Ureter (tissue), 1 donor: ENCODE measurements around the gene RAPGEF1. TPM values are rescaled to one million over a fixed set of nuclear protein-coding genes. Genes with fewer than 3 reads are reported as not detected.
"Not testable (repeated sequence)": the region's sequence is repeated elsewhere in the genome, so short reads cannot be mapped to it uniquely, and the experiment has no call there.

Source experiments
- DNase-seq: peaks from one replicate; pipeline ENCODE4 v3.0.0-alpha.2; 2020; ENCODE audit warnings: low spot score
- total RNA-seq: library from RNA; stranded (reverse); gene quantifications from one replicate; pipeline ENCODE4 v1.2.4, GENCODE V29; 2023
- donor health status: DM: yes; HTN: yes; CAD: no.

Gene RAPGEF1
- total RNA-seq, 1 donor from 2014 or later = 64.9 TPM

DNA sequence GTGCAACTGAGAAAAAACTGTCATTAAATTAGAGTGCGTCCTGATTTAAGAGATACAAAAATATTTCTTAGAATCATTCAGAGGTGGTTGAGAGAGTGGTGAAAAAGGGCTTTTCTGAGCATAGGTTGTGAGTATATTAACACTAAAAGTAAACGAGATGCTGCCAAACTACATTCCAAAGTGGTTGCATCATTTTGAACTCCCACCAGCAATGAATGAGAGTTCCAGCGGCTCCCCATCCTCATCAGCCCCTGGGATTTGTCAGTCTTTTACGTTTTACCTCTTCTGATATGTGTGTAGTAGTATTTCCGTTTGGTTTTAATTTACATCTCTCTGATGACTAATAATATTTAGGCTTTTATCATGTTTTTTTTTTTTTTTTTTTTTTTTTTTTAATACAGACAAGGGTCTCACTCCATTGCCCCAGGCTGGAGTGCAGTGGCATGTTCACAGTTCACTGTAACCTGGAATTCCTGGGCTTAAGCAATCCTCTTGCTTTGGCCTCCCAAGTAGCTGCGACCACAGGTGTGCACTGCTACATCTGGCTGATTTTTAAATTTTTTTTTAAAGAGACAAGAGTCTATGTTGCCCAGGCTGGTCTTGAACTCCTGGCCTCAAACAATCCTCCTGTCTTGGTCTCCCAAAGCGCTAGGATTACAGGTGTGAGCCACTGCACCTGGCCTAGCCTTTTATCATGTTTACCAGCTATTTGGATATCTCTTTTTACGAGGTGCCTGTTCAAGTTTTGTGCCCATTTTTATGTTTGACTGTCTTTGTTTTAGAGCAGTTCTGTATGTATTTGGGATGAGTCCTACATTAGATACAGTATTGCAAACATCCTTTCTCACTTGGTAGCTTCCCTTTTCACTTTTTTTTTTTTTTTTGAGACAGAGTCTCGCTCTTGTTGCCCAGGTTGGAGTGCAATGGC, 177.6 kb downstream of the RAPGEF1 start:
- no peak for DNase-seq

DNA sequence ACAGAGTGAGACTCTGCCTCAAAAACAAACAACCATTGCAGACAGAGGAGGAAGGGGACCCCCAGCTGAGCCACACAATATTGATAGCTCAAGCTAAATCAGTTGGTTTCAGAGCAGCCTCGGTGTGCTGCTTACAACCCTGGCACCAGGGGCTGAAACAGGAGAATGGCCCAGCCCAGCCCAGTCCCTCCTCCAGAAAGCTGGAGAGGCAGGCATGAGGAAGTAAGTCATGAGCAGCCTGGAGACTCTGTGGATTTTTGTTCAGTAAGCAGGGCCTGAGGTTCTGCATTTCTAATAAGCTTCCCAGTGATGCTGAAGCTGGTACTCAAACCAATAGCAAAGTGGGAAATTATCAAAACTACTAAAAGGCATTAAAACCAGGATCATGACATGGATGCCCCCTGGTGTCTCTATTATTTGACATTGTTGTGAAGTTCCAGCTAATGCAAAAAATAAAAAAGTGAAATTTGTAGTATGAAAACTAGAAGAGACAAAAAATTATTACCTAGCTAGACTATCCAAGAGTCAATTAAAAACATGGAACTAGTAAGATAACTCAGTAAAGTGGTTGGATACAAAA, 180.4 kb downstream of the RAPGEF1 start:
- DNase-seq = no peak

DNA sequence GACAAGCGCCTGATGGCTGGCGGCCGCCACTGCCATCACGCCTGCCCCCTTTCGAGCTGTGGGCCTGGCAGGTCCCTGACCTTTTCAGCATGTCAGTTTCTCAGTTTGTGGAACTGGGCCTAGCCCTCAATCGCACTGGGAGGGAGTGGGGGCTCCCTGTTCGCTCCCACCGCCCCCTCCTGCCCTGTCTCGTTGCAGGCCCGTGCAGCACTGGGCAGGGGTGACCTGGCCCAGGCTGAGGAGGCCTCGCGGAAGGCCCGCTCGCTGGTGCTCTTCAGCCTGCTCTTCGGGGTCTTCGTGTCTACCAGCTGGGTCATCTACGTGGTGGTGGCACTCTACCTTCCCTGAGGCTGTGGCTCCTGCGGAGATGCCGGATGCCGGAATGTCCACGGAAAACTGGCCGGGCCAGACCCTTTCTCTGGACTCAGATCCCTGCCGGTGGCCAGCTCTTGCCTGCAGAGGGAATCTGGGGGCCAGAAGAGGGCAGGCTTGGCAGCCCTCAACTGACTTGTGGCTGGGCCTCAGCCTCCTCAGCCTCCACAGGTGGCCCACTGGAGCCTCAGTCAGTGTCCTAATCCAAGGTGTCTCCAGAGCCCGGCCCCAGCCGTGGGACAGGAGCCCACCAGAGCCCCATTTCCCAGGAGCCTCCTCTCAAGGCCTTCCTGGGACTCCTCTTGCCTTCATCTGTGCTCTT, 181.9 kb downstream of the RAPGEF1 start:
- no peak for DNase-seq

DNA sequence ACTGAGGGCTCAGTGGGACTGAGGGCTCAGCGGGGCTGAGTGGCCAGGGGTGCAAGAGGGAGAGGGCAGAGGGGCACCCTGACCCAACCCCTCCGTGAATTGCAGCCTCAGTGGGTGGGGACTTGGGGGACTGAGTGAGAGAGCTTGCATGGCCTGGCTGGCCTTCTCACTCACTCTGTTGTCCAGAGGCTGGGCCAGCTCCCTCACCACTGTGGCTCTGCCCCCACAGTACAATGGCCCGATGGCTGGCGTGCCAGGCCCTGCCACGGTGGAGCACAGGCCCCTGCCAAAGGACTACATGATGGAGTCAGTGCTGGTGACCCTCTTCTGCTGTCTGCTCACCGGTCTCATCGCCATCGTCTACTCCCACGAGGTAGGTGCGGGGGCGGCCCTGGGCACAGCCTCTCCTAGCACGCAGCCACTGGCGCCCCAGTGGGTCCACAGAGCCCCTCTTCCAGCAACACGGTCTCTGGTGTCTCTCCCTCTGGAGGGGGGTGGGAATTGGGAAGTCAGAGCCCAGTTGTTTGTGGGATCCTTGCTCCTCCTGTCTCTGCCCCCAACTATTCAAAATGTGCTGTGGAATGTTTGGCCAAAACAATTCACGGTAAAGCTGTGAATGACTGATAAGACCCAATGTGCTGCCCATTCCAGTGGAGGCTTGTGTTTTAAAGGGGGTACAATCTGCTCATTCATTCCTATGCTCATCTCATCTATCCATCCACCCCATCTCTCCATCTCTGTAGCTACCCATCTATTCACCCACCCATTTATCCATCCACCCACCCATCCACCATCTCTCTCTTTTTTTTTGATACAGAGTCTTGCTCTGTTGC, 183.8 kb downstream of the RAPGEF1 start:
- no peak for DNase-seq

DNA sequence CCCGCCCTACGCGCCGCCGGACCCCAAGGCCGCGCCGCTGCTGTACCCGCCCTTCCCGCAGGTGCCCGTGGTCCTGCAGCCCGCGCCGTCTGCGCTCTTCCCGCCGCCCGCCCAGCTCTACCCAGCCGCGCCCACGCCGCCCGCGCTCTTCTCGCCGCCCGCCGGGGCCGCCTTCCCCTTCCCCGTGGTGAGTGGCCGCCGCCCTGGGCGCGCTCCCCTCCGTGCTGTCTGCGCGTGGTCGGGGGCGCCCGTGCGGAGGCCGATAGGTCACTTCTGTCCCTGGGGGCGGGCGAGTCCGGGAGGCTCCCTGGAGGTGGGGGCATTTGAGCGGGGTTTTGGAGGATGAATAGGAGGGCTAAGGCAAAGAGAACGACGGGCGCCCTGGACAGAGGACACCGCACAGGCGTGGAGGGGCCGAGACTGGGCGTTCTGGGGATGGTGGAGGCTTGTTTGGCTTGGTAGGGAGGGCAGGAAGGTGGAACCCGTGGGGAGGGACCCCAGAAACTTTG, 185.0 kb downstream of the RAPGEF1 start:
- DNase-seq = no peak

DNA sequence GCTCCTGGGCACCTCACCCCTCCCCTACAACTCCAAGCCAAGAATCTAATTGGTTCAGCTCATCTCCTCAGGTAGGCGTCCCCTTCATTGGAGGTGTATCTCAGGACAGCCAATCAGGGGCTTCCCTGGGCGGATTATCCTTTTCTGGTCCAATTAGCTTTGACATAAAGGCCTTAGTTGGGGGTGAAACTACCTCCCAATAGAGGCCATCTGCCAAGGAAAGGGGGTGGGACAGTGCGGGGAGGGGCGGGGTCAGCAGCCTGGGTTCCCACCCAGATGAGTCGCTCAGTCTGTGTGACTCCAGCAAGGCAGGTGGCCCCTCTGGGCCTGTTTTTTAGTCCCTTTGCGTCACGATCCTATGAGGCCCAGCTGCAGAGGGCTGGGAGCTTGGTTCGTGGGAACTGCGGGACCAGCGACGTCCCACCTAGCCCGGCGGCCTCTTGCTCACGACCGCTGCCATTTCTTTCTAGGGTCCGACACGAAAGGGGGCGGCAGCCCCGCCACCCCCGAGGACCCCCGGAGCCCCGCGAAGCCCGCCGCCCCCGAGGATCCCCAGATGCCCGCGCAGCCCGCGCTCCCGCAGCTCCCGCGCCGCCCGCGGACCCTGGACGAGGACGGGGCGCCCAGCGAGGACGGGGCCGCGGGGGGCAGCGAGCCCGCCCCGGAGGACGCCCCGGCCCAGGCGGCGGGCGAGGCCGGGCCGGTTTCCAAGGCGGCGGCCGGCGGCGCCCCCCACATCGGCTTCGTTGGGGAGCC, 185.6 kb downstream of the RAPGEF1 start:
- DNase-seq = no peak

DNA sequence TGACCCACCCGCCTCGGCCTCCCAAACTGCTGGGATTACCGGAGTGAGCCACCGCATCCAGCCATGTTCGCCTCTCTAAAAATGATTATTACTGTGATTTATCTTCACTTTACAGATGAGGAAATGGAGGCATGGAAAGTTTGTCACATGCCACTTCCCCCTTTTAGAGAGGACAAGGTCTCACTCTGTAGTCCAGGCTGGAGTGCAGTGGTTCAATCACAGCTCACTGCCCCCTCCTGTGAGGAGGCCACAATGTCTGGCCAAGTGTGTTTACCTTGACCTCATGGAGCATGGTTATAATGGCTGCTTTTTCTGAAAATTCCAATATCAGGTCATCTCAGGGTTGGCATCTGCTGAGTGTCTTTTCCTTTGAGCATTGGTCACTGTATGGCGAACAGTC, 187.8 kb downstream of the RAPGEF1 start:
- DNase-seq = no peak

DNA sequence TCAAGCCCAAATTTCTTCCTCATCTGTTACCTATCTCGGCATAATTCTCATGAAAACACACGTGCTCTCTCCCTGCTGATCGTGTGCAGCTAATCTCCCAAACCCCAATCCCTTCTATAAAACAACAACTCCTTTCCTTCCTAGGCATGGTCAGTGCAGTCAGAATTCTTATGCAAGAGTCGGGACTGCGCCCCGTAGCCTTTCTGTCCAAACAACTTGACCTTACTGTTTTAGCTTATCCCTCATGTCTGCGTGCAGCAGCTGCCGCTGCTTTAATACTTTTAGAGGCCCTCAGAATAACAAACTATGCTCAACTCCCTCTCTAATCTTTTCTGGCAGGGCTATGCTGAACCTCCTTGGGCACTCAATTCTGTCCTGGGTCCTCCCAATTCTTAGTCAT, 189.4 kb downstream of the RAPGEF1 start:
- not testable (repeated sequence) for DNase-seq

DNA sequence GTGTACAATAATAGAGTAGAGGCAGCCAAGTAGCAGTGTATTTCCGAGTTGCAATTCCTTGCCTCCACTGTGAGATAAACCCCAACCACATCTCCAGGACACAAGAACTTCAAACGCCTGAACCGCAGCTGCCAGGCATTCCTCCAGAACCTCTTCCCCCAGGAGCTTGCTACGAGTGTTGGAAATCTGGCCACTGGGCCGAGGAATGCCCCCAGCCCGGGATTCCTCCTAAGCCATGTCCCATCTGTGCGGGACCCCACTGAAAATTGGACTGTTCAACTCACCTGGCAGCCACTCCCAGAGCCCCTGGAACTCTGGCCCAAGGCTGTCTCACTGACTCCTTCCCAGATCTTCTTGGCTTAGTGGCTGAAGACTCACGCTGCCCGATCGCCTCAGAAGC, 190.7 kb downstream of the RAPGEF1 start:
- not testable (repeated sequence) for DNase-seq

DNA sequence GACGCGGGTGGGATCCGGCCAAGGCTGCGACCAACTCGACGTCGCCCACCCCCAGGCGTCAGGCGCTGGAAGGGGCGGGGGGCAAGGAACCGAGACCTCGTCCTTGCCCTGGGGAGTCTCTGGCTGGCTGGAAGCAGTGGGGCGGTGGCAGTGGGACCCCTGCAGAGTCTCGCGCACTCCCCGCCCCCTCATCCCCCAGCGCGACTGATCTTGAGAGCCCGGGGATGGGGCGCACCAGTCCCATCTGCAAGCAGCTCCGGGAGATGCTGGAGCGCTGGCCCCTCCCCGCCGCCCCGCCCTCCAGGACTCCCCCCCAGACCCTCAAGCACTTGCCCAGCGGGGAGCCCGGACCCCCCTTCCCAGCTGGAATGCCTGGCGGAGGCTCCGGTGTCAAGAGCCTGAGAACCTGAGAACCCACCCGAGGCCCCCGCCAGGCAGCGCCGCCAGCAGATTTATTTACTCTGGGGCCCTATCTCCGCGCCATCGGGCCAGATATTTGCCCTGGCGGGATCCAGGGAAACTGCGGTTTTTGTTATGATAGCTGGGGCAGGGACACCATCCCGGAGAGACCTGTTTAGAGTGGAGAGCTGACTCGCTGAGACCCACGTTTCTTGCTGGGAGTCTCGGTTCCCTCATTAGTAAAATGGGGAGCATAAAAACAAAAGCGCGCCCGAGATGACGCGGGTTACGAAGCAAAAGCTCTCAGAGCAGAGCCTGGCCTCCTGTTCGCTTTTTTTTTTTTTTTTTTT, 193.4 kb downstream of the RAPGEF1 start:
- no peak for DNase-seq

DNA sequence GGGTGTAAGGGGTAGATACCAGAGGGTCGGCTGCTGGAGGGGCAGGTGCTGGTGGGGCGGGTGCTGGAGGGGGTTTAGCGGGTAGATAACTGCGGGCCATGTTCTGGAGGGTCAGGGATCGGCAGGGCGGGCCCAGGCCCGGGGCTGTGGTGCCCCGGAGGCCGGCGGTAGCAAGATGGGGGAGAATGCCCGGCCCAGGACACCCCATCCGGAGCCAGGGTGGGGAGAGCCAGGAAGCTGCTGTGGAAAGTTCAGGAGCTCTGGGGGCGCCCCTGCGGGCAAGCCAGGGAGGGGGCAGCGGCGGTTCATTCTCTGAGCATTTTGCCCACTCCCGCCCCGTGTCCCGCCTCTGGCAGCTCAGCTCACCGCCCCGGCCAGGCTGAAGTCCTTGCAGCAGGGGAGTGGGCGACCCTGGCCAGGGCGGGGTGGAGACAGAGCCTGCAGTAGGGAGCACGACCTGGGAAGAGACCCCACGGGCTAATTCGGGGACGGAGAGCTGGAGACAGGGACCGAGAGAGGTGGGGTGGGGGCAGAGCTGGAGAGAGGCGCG, 194.0 kb downstream of the RAPGEF1 start:
- DNase-seq = no peak

DNA sequence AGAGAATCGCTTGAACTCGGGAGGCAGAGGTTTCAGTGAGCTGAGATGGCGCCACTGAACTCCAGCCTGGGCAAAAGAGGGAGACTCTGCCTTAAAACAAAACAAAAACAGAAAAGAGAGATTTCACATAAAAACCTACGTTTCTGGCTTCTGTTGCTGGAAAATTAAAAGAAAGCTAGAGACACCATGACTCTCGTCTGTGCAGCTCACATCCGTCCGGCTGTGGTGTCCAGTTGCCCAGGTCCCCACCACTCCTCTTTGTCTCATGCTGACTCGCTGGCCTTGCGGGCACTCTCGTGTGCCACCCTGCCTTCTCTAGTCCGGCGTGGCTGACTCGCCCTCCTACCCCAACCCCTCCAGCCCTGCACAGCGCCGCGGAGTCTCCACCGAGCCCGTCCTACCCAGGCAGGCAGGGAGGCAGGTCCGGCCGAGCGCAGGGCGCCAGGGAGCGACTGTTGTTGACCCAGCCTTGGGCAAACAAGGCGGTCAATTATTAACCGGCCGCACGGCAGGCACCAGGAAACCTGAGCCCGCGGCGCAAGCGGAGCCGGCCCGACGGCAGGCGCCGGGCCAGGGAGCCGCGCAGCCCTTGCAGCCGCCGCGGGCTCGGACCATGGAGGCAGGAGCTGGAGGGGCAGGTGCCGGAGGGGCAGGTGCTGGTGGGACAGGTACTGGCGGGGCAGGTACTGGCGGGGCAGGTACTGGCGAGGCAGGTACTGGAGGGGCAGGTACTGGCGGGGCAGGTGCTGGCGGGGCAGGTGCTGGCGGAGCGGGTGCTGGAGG, 194.7 kb downstream of the RAPGEF1 start, which contains the start of gene PRRT1B:
Gene PRRT1B (plus strand): TSS at position 521 of the 783 bp plus-strand sequence. CDS start 93 bp downstream, at position 614.
- DNase-seq = peak; percentile 84

DNA sequence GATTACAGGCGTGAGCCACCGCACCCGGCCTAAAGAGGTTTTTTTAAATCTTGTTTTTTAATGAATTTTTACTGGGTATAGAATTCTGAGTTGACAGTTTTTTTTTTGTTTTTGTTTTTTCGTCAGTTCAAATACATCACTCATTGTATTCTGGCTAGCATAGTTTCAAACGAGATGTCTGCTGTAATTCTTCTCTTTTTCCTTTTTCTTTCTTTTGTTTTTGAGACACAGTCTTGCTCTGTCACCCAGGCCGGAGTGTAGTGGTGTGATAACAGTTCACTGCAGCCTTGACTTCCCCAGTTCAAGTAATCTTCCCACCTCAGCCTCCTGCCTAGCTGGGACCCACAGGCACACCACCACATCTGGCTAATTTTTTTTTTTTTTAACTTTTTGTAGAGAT, 196.7 kb downstream of the RAPGEF1 start:
- no peak for DNase-seq

DNA sequence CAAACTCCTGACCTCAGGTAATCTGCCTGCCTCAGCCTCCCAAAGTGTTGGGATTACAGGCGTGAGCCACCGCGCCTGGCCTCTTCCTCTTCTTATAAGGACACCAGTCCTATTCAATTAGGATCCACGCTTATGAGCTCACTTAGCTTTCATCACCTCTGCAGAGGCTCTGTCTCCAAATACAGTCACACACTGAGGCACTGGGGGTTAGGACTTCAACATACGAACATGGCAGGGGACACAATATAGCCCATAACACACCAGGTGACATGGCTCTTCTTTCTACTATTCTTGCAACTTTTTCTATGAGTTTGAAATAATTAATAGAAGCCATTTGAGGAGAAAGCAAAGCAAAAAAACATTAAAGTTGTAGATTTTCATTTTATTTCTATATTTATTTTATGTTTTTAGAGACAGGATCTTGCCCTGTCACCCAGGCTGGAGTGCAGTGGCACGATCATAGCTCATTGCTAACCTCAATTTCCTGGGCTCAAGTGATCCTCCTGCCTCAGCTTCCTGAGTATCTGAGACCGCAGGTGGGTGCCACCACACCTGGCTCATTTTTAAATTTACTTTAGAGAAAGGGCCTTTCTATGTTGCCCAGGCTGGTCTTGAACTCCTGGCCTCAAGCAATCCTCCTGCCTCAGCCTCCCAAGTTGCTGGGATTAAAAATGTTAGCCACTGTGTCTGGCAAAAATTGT, 200.5 kb downstream of the RAPGEF1 start:
- DNase-seq = no peak

DNA sequence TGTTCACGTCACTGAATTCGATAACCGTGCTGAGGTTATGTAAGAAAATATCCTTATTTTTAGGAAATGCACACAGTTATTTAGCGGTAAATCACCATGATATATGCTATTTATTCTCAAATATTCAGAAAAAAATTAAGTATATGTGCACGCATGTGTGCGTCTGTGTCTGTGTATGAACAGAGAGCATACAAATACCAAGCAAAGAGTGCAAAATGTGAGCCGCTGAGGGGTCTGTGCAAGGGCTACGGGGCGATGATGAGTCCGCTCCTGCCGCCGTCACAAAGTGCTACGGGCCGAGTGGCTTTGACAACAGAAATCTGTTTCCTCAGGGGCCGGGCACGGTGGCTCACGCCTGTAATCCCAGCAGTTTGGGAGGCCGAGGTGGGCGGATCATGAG, 201.9 kb downstream of the RAPGEF1 start:
- DNase-seq = no peak

DNA sequence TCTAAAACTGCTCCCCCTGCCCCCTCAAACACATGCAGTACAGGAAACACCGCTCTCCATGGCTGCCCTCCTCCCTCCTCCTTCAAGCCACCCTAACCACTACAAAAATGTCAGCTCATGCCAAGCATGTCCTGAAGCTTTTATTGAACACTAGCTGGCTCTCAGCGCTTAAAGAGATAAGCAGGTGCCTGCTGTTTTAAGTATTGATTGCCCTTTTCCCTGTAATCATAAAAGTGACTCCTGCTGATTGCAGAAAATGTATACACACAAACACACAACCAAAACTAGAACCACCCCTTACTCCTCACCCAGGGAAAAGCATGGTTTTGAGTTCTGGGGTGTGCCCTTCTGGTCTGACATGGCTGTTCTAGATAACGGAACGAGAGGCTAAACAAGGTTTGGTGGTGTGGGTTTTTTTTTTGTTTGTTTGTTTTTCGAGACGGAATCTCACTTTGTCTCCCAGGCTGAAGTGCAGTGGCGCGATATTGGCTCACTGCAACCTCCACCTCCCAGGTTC, 205.1 kb downstream of the RAPGEF1 start:
- DNase-seq = no peak

DNA sequence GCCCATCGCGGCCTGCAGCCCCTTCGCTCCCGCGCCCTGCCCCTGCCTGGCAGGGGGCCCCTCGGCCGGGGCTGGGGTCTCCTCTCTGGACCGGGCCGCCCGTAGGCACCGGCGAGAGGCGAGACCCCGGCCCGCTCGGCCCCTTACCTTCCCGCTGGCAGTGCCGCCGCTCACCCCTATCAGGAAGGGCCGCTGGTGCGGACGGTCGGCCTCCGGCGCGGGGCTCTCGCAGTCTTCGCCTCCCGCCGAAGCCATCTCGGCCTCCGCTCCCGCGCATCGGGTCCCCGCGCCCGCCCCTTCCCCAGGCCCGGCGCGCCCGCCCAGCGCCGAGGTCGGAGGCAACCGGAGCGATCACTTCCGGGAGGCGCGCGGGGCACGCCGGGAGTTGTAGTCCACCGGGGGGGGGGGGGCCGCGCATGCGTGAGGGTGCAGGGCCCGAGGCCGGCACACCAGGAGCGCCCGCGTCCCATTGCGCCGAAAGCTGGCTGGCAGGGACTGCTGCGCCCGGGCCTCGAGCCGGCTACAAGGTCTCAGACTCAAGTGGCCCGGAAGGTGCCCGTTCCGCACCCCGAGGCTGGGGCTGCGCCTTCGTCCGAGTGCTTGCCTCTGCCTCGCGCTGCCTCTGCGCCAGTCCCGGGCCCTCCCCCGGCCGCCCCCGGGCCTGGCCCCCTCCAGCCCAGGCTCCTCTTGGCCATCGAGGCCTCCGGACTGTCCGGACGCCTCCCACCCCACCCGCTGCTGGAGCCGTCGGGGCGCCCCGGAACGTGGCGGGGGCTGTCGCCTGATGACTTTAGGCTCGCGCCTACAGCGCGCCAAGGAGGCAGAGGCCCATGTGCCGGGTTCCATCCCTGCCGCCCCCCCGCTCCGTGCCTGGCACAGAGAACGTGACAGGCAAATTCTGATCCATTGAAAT, 208.7 kb downstream of the RAPGEF1 start, which contains the start of gene UCK1:
Gene UCK1 (minus strand): TSS at position 344 of the 913 bp plus-strand sequence. CDS start 89 bp downstream, at position 255.
- DNase-seq = peak; percentile 76
